HEK293 (cell line): ENCODE measurements around the gene LCN12.

Experiments
- IKZF3 ChIP-seq: fragments of 450-650 bp; IDR thresholded peaks from 2 replicates; pipeline ENCODE4 v1.5.0; 2018; ENCODE audit warnings: missing biosample characterization, mild to moderate bottlenecking, missing genetic modification characterization, moderate library complexity
- KLF10 ChIP-seq: fragments of 450-650 bp; IDR thresholded peaks from 2 replicates; pipeline ENCODE4 v1.5.1; 2018; ENCODE audit warnings: missing biosample characterization, mild to moderate bottlenecking, missing genetic modification characterization
- KLF7 ChIP-seq: fragments of 450-650 bp; formaldehyde crosslinking; IDR thresholded peaks from 2 replicates; pipeline ENCODE4 v1.5.1; 2016; ENCODE audit warnings: missing biosample characterization, missing genetic modification characterization, borderline replicate concordance
- RBAK ChIP-seq: fragments of 450-650 bp; formaldehyde crosslinking; IDR thresholded peaks from 2 replicates; pipeline ENCODE4 v1.5.1; 2016; ENCODE audit warnings: missing biosample characterization, missing genetic modification characterization
- SCRT1 ChIP-seq: fragments of 450-650 bp; formaldehyde crosslinking; IDR thresholded peaks from 2 replicates; pipeline ENCODE4 v1.5.1; 2016; ENCODE audit warnings: missing biosample characterization, missing genetic modification characterization, borderline replicate concordance
- SP2 ChIP-seq: fragments of 450-650 bp; formaldehyde crosslinking; IDR thresholded peaks from 2 replicates; pipeline ENCODE4 v1.5.1; 2016; ENCODE audit warnings: missing biosample characterization, missing genetic modification characterization
- YY2 ChIP-seq: fragments of 450-650 bp; formaldehyde crosslinking; IDR thresholded peaks from 2 replicates; pipeline ENCODE4 v1.5.1; 2016; ENCODE audit warnings: missing biosample characterization, missing genetic modification characterization
- ZBTB17 ChIP-seq: fragments of 450-650 bp; formaldehyde crosslinking; IDR thresholded peaks from 2 replicates; pipeline ENCODE4 v1.5.1; 2016; ENCODE audit warnings: missing biosample characterization, missing genetic modification characterization
- ZBTB7A ChIP-seq: fragments of 450-650 bp; formaldehyde crosslinking; IDR thresholded peaks from 2 replicates; pipeline ENCODE4 v1.5.1; 2016; ENCODE audit warnings: low read depth, missing biosample characterization, missing genetic modification characterization
- ZNF132 ChIP-seq: fragments of 450-650 bp; formaldehyde crosslinking; IDR thresholded peaks from 2 replicates; pipeline ENCODE4 v1.5.1; 2017; ENCODE audit warnings: missing biosample characterization, missing genetic modification characterization, borderline replicate concordance
- ZNF175 ChIP-seq: fragments of 450-650 bp; formaldehyde crosslinking; IDR thresholded peaks from 2 replicates; pipeline ENCODE4 v1.5.1; 2016; ENCODE audit warnings: missing biosample characterization, missing genetic modification characterization
- ZNF18 ChIP-seq: fragments of 450-650 bp; formaldehyde crosslinking; IDR thresholded peaks from 2 replicates; pipeline ENCODE4 v1.5.1; 2016; ENCODE audit warnings: missing biosample characterization, missing genetic modification characterization
- ZNF2 ChIP-seq: fragments of 450-650 bp; formaldehyde crosslinking; IDR thresholded peaks from 2 replicates; pipeline ENCODE4 v1.5.1; 2016; ENCODE audit warnings: missing biosample characterization, missing genetic modification characterization
- ZNF221 ChIP-seq: fragments of 450-650 bp; formaldehyde crosslinking; IDR thresholded peaks from 2 replicates; pipeline ENCODE4 v1.5.1; 2017; ENCODE audit warnings: missing biosample characterization, missing genetic modification characterization, borderline replicate concordance
- ZNF24 ChIP-seq: fragments of 450-650 bp; formaldehyde crosslinking; IDR thresholded peaks from 2 replicates; pipeline ENCODE4 v1.5.1; 2016; ENCODE audit warnings: missing biosample characterization, missing genetic modification characterization
- ZNF292 ChIP-seq: fragments of 450-650 bp; formaldehyde crosslinking; IDR thresholded peaks from 2 replicates; pipeline ENCODE4 v1.5.1; 2016; ENCODE audit warnings: low read depth, missing biosample characterization, missing genetic modification characterization, borderline replicate concordance
- ZNF37A ChIP-seq: fragments of 450-650 bp; IDR thresholded peaks from 2 replicates; pipeline ENCODE4 v1.5.1; 2018; ENCODE audit warnings: missing biosample characterization, missing genetic modification characterization
- ZNF394 ChIP-seq: fragments of 450-650 bp; formaldehyde crosslinking; IDR thresholded peaks from 2 replicates; pipeline ENCODE4 v1.5.1; 2016; ENCODE audit warnings: missing biosample characterization, missing genetic modification characterization, mild to moderate bottlenecking, moderate library complexity, borderline replicate concordance
- ZNF426 ChIP-seq: fragments of 450-650 bp; formaldehyde crosslinking; IDR thresholded peaks from 2 replicates; pipeline ENCODE4 v1.5.1; 2017; ENCODE audit warnings: missing biosample characterization, missing genetic modification characterization, mild to moderate bottlenecking, inconsistent platforms, moderate library complexity
- ZNF488 ChIP-seq: fragments of 450-650 bp; formaldehyde crosslinking; IDR thresholded peaks from 2 replicates; pipeline ENCODE4 v1.5.1; 2016; ENCODE audit warnings: missing biosample characterization, missing genetic modification characterization
- ZNF548 ChIP-seq: fragments of 450-650 bp; formaldehyde crosslinking; IDR thresholded peaks from 2 replicates; pipeline ENCODE4 v1.5.1; 2016; ENCODE audit warnings: missing biosample characterization, missing genetic modification characterization
- ZNF560 ChIP-seq: fragments of 450-650 bp; formaldehyde crosslinking; IDR thresholded peaks from 2 replicates; pipeline ENCODE4 v1.5.1; 2017; ENCODE audit warnings: missing biosample characterization, missing genetic modification characterization, borderline replicate concordance
- ZNF585B ChIP-seq: fragments of 450-650 bp; formaldehyde crosslinking; IDR thresholded peaks from 2 replicates; pipeline ENCODE4 v1.5.1; 2016; ENCODE audit warnings: missing biosample characterization, missing genetic modification characterization
- ZNF629 ChIP-seq: fragments of 450-650 bp; formaldehyde crosslinking; IDR thresholded peaks from 2 replicates; pipeline ENCODE4 v1.5.1; 2017; ENCODE audit warnings: missing biosample characterization, missing genetic modification characterization
- ZNF660 ChIP-seq: fragments of 450-650 bp; IDR thresholded peaks from 2 replicates; pipeline ENCODE4 v1.5.1; 2018; ENCODE audit warnings: missing biosample characterization, mild to moderate bottlenecking, missing genetic modification characterization
- ZNF664 ChIP-seq: fragments of 450-650 bp; formaldehyde crosslinking; IDR thresholded peaks from 2 replicates; pipeline ENCODE4 v1.5.1; 2016; ENCODE audit warnings: missing biosample characterization, missing genetic modification characterization
- ZNF670 ChIP-seq: fragments of 450-650 bp; formaldehyde crosslinking; IDR thresholded peaks from 2 replicates; pipeline ENCODE4 v1.5.1; 2016; ENCODE audit warnings: missing biosample characterization, missing genetic modification characterization, low read depth
- ZNF677 ChIP-seq: fragments of 450-650 bp; IDR thresholded peaks from 2 replicates; pipeline ENCODE4 v1.5.0; 2018; ENCODE audit warnings: missing biosample characterization, mild to moderate bottlenecking, missing genetic modification characterization, moderate library complexity
- ZNF707 ChIP-seq: fragments of 450-650 bp; formaldehyde crosslinking; IDR thresholded peaks from 2 replicates; pipeline ENCODE4 v1.5.1; 2016; ENCODE audit warnings: missing biosample characterization, missing genetic modification characterization
- ZNF791 ChIP-seq: fragments of 450-650 bp; formaldehyde crosslinking; IDR thresholded peaks from 2 replicates; pipeline ENCODE4 v1.5.1; 2016; ENCODE audit warnings: missing biosample characterization, missing genetic modification characterization
- TF ChIP-seq, protein P1 (sequence below): fragments of 450-650 bp; formaldehyde crosslinking; IDR thresholded peaks from 2 replicates; pipeline ENCODE4 v1.5.1; 2016; ENCODE audit warnings: missing biosample characterization, missing genetic modification characterization
- TF ChIP-seq, protein P2 (sequence below): sonication (generic); formaldehyde crosslinking; IDR thresholded peaks from 2 replicates; pipeline ENCODE4 v1.8.1; 2022; ENCODE audit warnings: mild to moderate bottlenecking, moderate library complexity, missing genetic modification reagents
- TF ChIP-seq, protein P3 (sequence below): fragments of 450-650 bp; IDR thresholded peaks from 2 replicates; pipeline ENCODE4 v1.5.1; 2018; ENCODE audit warnings: missing biosample characterization, missing genetic modification characterization

Gene LCN12

GRCh38 chr9:136944519-136945332 lies 7.3 kb upstream of the LCN12 start, which contains the start of the genes C8G and FBXW5 (continued):
- TF ChIP-seq, protein P1, sequence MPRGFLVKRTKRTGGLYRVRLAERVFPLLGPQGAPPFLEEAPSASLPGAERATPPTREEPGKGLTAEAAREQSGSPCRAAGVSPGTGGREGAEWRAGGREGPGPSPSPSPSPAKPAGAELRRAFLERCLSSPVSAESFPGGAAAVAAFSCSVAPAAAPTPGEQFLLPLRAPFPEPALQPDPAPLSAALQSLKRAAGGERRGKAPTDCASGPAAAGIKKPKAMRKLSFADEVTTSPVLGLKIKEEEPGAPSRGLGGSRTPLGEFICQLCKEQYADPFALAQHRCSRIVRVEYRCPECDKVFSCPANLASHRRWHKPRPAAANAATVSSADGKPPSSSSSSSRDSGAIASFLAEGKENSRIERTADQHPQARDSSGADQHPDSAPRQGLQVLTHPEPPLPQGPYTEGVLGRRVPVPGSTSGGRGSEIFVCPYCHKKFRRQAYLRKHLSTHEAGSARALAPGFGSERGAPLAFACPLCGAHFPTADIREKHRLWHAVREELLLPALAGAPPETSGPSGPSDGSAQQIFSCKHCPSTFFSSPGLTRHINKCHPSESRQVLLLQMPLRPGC (tag by site-specific recombination): no peak
- TF ChIP-seq ZNF37A (tag by site-specific recombination) (no peak), ZNF560 (tag by site-specific recombination) (no peak), IKZF3 (tag by site-specific recombination) (0 out of 2 replicates have a peak, but pooled peaks have one; percentile 4), ZBTB7A (no peak), ZNF585B (tag by site-specific recombination) (no peak), ZNF394 (tag by site-specific recombination) (no peak; the same call in 1 of the 2 replicates), YY2 (tag by site-specific recombination) (no peak), ZNF132 (tag by site-specific recombination) (no peak), ZNF2 (0 out of 2 replicates have a peak, but pooled peaks have one; percentile 60), ZNF707 (tag by site-specific recombination) (no peak), ZNF488 (no peak), KLF7 (tag by site-specific recombination) (peak; percentile 84; the same call in 1 of the 2 replicates), ZNF677 (tag by site-specific recombination) (no peak), KLF10 (tag by site-specific recombination) (peak; percentile 75; the same call in 1 of the 2 replicates), ZNF24 (peak; percentile 53; the same call in 1 of the 2 replicates), ZNF670 (tag by site-specific recombination) (no peak), ZNF175 (tag by site-specific recombination) (no peak), ZNF221 (no peak), SCRT1 (no peak), ZNF791 (tag by site-specific recombination) (no peak), ZNF426 (tag by site-specific recombination) (no peak), SP2 (tag by site-specific recombination) (peak; percentile 45), ZBTB17 (tag by site-specific recombination) (peak; percentile 83), ZNF664 (no peak), ZNF548 (tag by site-specific recombination) (no peak), ZNF660 (tag by site-specific recombination) (peak; percentile 79; the same call in 1 of the 2 replicates), ZNF292 (tag by site-specific recombination) (no peak), ZNF18 (tag by site-specific recombination) (no peak), ZNF629 (tag by site-specific recombination) (peak; percentile 50), RBAK (tag by site-specific recombination) (no peak)
- TF ChIP-seq, protein P2, sequence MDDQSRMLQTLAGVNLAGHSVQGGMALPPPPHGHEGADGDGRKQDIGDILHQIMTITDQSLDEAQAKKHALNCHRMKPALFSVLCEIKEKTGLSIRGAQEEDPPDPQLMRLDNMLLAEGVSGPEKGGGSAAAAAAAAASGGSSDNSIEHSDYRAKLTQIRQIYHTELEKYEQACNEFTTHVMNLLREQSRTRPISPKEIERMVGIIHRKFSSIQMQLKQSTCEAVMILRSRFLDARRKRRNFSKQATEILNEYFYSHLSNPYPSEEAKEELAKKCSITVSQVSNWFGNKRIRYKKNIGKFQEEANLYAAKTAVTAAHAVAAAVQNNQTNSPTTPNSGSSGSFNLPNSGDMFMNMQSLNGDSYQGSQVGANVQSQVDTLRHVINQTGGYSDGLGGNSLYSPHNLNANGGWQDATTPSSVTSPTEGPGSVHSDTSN (CRISPR knock-in tag): no peak
- TF ChIP-seq, protein P3, sequence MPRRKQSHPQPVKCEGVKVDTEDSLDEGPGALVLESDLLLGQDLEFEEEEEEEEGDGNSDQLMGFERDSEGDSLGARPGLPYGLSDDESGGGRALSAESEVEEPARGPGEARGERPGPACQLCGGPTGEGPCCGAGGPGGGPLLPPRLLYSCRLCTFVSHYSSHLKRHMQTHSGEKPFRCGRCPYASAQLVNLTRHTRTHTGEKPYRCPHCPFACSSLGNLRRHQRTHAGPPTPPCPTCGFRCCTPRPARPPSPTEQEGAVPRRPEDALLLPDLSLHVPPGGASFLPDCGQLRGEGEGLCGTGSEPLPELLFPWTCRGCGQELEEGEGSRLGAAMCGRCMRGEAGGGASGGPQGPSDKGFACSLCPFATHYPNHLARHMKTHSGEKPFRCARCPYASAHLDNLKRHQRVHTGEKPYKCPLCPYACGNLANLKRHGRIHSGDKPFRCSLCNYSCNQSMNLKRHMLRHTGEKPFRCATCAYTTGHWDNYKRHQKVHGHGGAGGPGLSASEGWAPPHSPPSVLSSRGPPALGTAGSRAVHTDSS (tag by site-specific recombination): 0 out of 2 replicates have a peak, but pooled peaks have one; percentile 20
